Central memory CD4-positive, alpha-beta T cell (primary cell): ENCODE results near the gene CHID1.

Source experiments
- DNase-seq: peaks from one replicate; pipeline ENCODE4 v3.0.0; 2022
- total RNA-seq, 3 experiments: gene quantifications; one replicate each; lab custom pipeline; 2026; lab: John Stamatoyannopoulos, UW

The CHID1 gene
- total RNA-seq = 24.3 to 46.0 (median 26.4) reads per million in 3 experiments

GRCh38 chr11:910589-911030 is at the start of gene CHID1:
TSS of gene CHID1 (minus strand) at chr11:910810. CDS start at chr11:904816, 5,994 bp downstream.
- peak; percentile 72 for DNase-seq

GRCh38 chr11:959608-960007 is 49.0 kb upstream of the CHID1 start:
- DNase-seq = no peak

- no peak for DNase-seq
Observed at GRCh38 chr11:959027-959426, 48.4 kb upstream of the CHID1 start.

GRCh38 chr11:958101-958500 is 47.5 kb upstream of the CHID1 start:
- DNase-seq = no peak

- DNase-seq = no peak
Observed at GRCh38 chr11:957212-957920, 46.8 kb upstream of the CHID1 start.

GRCh38 chr11:955154-956063 is 44.8 kb upstream of the CHID1 start:
- no peak for DNase-seq

- no peak for DNase-seq
Observed at GRCh38 chr11:954392-955153, 44.0 kb upstream of the CHID1 start.

GRCh38 chr11:953512-953911 is 42.9 kb upstream of the CHID1 start:
- DNase-seq = no peak

- no peak for DNase-seq
Observed at GRCh38 chr11:952406-953385, 42.1 kb upstream of the CHID1 start.

GRCh38 chr11:951507-951906 is 40.9 kb upstream of the CHID1 start:
- DNase-seq = no peak

- DNase-seq = no peak
Observed at GRCh38 chr11:947744-948143, 37.1 kb upstream of the CHID1 start.

- DNase-seq = no peak
Observed at GRCh38 chr11:945986-946385, 35.4 kb upstream of the CHID1 start.

- DNase-seq = no peak
Observed at GRCh38 chr11:944711-945470, 34.3 kb upstream of the CHID1 start.

- no peak for DNase-seq
Observed at GRCh38 chr11:942823-943222, 32.2 kb upstream of the CHID1 start.

GRCh38 chr11:940496-941135 is 30.0 kb upstream of the CHID1 start:
- no peak for DNase-seq

- no peak for DNase-seq
Observed at GRCh38 chr11:937841-938261, 27.2 kb upstream of the CHID1 start.

GRCh38 chr11:936199-936598 is 25.6 kb upstream of the CHID1 start:
- DNase-seq = no peak

- DNase-seq = no peak
Observed at GRCh38 chr11:934527-934926, 23.9 kb upstream of the CHID1 start.

- no peak for DNase-seq
Observed at GRCh38 chr11:933936-934335, 23.3 kb upstream of the CHID1 start.

- no peak for DNase-seq
Observed at GRCh38 chr11:933142-933851, 22.7 kb upstream of the CHID1 start.
